ENCODE data around the gene OSR1.

GRCh38 chr2:19330436-19330835 lies 28.0 kb downstream of the OSR1 start:
- no peak for TF ChIP-seq POLR2A (IDR thresholded peaks at IDR 0.05)
- TF ChIP-seq, protein P1, sequence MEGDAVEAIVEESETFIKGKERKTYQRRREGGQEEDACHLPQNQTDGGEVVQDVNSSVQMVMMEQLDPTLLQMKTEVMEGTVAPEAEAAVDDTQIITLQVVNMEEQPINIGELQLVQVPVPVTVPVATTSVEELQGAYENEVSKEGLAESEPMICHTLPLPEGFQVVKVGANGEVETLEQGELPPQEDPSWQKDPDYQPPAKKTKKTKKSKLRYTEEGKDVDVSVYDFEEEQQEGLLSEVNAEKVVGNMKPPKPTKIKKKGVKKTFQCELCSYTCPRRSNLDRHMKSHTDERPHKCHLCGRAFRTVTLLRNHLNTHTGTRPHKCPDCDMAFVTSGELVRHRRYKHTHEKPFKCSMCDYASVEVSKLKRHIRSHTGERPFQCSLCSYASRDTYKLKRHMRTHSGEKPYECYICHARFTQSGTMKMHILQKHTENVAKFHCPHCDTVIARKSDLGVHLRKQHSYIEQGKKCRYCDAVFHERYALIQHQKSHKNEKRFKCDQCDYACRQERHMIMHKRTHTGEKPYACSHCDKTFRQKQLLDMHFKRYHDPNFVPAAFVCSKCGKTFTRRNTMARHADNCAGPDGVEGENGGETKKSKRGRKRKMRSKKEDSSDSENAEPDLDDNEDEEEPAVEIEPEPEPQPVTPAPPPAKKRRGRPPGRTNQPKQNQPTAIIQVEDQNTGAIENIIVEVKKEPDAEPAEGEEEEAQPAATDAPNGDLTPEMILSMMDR (IDR thresholded peaks at IDR 0.05): no peak
